ENCODE results near the gene ADGRG6.

- TF ChIP-seq, protein P1, sequence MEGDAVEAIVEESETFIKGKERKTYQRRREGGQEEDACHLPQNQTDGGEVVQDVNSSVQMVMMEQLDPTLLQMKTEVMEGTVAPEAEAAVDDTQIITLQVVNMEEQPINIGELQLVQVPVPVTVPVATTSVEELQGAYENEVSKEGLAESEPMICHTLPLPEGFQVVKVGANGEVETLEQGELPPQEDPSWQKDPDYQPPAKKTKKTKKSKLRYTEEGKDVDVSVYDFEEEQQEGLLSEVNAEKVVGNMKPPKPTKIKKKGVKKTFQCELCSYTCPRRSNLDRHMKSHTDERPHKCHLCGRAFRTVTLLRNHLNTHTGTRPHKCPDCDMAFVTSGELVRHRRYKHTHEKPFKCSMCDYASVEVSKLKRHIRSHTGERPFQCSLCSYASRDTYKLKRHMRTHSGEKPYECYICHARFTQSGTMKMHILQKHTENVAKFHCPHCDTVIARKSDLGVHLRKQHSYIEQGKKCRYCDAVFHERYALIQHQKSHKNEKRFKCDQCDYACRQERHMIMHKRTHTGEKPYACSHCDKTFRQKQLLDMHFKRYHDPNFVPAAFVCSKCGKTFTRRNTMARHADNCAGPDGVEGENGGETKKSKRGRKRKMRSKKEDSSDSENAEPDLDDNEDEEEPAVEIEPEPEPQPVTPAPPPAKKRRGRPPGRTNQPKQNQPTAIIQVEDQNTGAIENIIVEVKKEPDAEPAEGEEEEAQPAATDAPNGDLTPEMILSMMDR (IDR thresholded peaks at IDR 0.05): no peak
- no peak for TF ChIP-seq SIN3A (IDR thresholded peaks at IDR 0.05; ENCODE audit: borderline replicate concordance, insufficient read depth, low read depth, low read length)
Measured at GRCh38 chr6:142444376-142444775, 142.6 kb downstream of the ADGRG6 start.
